Erythroblast (primary cell): ENCODE results near the gene TMEM52.

ENCODE experiments used
- GATA1 ChIP-seq: IDR thresholded peaks from 2 replicates; pipeline ENCODE4 v1.6.1; 2011; ENCODE audit warnings: low read depth, mild to moderate bottlenecking, control low read depth, low read length, moderate library complexity
- POLR2A ChIP-seq: IDR thresholded peaks from 2 replicates; pipeline ENCODE4 v1.6.1; 2011; ENCODE audit warnings: mild to moderate bottlenecking, low read length

GRCh38 chr1:1966071-1966740 lies 47.1 kb upstream of the TMEM52 start:
- no peak for TF ChIP-seq POLR2A
- no peak for TF ChIP-seq GATA1
